Neuron (in vitro differentiated cells): ENCODE data around the gene DCST2.

Source experiments
- H2AFZ ChIP-seq: one replicate; pipeline ENCODE4 v1.6.1; 2013; ENCODE audit warnings: low read depth, mild to moderate bottlenecking, inconsistent platforms, low read length, moderate library complexity
- H3K27me3 ChIP-seq: one replicate; pipeline ENCODE4 v1.6.1; 2013; ENCODE audit warnings: low read length; ENCODE audit not compliant: insufficient read depth
- H3K36me3 ChIP-seq: one replicate; pipeline ENCODE4 v1.6.1; 2013; ENCODE audit warnings: low read length; ENCODE audit not compliant: insufficient read depth
- H3K4me1 ChIP-seq: one replicate; pipeline ENCODE4 v1.6.1; 2013; ENCODE audit warnings: low read length; ENCODE audit not compliant: insufficient read depth
- H3K4me3 ChIP-seq: 2 replicates; pipeline ENCODE4 v1.5.1; 2013; ENCODE audit warnings: mild to moderate bottlenecking, low read length, moderate library complexity
- H3K9me3 ChIP-seq: one replicate; pipeline ENCODE4 v1.6.1; 2013; ENCODE audit warnings: low read length

The DCST2 gene

GRCh38 chr1:155003766-155004351 lies 29.7 kb downstream of the DCST2 start:
- H3K36me3 ChIP-seq: no peaks in the 10 kb centered on the region
- H3K27me3 ChIP-seq: no peaks in the 10 kb centered on the region
- peak overlapping the region; percentile 34 for H2AFZ ChIP-seq
- H3K4me3 ChIP-seq: peak overlapping the region; percentile 59
- H3K9me3 ChIP-seq: no peaks in the 10 kb centered on the region
- H3K4me1 ChIP-seq: peaks cover 31% of the 10 kb centered on the region

GRCh38 chr1:155003227-155003765 lies 30.3 kb downstream of the DCST2 start:
- Histone ChIP-seq H3K9me3 (no peaks in the 10 kb centered on the region), H3K4me3 (peak overlapping the region; percentile 59), H3K36me3 (no peaks in the 10 kb centered on the region), H3K4me1 (peaks cover 32% of the 10 kb centered on the region), H3K27me3 (no peaks in the 10 kb centered on the region), H2AFZ (peak overlapping the region; percentile 34)

GRCh38 chr1:155002464-155003226 lies 30.9 kb downstream of the DCST2 start, which contains the start of gene ZBTB7B:
ZBTB7B (plus strand) TSS chr1:155002802; CDS start chr1:155014661, 11,859 bp downstream.
- Histone ChIP-seq H3K4me1 (peaks cover 32% of the 10 kb centered on the region), H3K36me3 (no peaks in the 10 kb centered on the region), H3K4me3 (peak within 1 kb of the TSS; percentile 64), H3K27me3 (no peaks in the 10 kb centered on the region), H3K9me3 (no peaks in the 10 kb centered on the region), H2AFZ (peak within 1 kb of the TSS; percentile 63)

- Histone ChIP-seq H3K4me3 (peak overlapping the region; percentile 64), H3K36me3 (no peaks in the 10 kb centered on the region), H3K27me3 (no peaks in the 10 kb centered on the region), H3K9me3 (no peaks in the 10 kb centered on the region), H2AFZ (peak overlapping the region; percentile 63), H3K4me1 (peaks cover 32% of the 10 kb centered on the region)
These were observed 31.7 kb downstream of the DCST2 start for GRCh38 chr1:155001675-155002463.

- Histone ChIP-seq H3K36me3 (no peaks in the 10 kb centered on the region), H3K27me3 (no peaks in the 10 kb centered on the region), H2AFZ (peak overlapping the region; percentile 63), H3K4me3 (peak overlapping the region; percentile 64), H3K4me1 (peaks cover 32% of the 10 kb centered on the region), H3K9me3 (no peaks in the 10 kb centered on the region)
These were observed 32.2 kb downstream of the DCST2 start for GRCh38 chr1:155001425-155001674.

GRCh38 chr1:155000726-155001424 lies 32.7 kb downstream of the DCST2 start:
- Histone ChIP-seq H3K4me1 (peaks cover 32% of the 10 kb centered on the region), H2AFZ (peak overlapping the region; percentile 63), H3K4me3 (peak overlapping the region; percentile 64)

GRCh38 chr1:155000411-155000725 lies 33.2 kb downstream of the DCST2 start:
- Histone ChIP-seq H3K4me3 (peak overlapping the region; percentile 64), H3K4me1 (peaks cover 32% of the 10 kb centered on the region), H3K36me3 (no peaks in the 10 kb centered on the region), H3K27me3 (no peaks in the 10 kb centered on the region), H2AFZ (no peak overlapping the region), H3K9me3 (no peaks in the 10 kb centered on the region)

More at GRCh38 chr1:155000726-155001424, 32.7 kb downstream of the DCST2 start:
- Histone ChIP-seq H3K27me3 (no peaks in the 10 kb centered on the region), H3K36me3 (no peaks in the 10 kb centered on the region), H3K9me3 (no peaks in the 10 kb centered on the region)

GRCh38 chr1:154999571-155000410 lies 33.8 kb downstream of the DCST2 start:
- Histone ChIP-seq H2AFZ (no peak overlapping the region), H3K4me3 (peak overlapping the region; percentile 64), H3K36me3 (no peaks in the 10 kb centered on the region), H3K27me3 (no peaks in the 10 kb centered on the region), H3K4me1 (peaks cover 32% of the 10 kb centered on the region), H3K9me3 (no peaks in the 10 kb centered on the region)

- H2AFZ ChIP-seq: peak overlapping the region; percentile 41
- H3K9me3 ChIP-seq: no peaks in the 10 kb centered on the region
- H3K27me3 ChIP-seq: no peaks in the 10 kb centered on the region
- H3K36me3 ChIP-seq: no peaks in the 10 kb centered on the region
- H3K4me1 ChIP-seq: peaks cover 25% of the 10 kb centered on the region
- peak overlapping the region; percentile 36 for H3K4me3 ChIP-seq
These were observed 34.6 kb downstream of the DCST2 start for GRCh38 chr1:154998818-154999570.

- Histone ChIP-seq H2AFZ (no peak overlapping the region), H3K27me3 (no peaks in the 10 kb centered on the region), H3K36me3 (no peaks in the 10 kb centered on the region), H3K9me3 (no peaks in the 10 kb centered on the region), H3K4me1 (peaks cover 20% of the 10 kb centered on the region), H3K4me3 (no peak overlapping the region)
These were observed 35.3 kb downstream of the DCST2 start for GRCh38 chr1:154998201-154998780.

GRCh38 chr1:154996966-154997701 lies 36.4 kb downstream of the DCST2 start:
- Histone ChIP-seq H3K36me3 (peaks cover 7% of the 10 kb centered on the region), H3K9me3 (no peaks in the 10 kb centered on the region), H3K4me1 (peaks cover 18% of the 10 kb centered on the region), H3K4me3 (no peak overlapping the region), H2AFZ (no peak overlapping the region), H3K27me3 (no peaks in the 10 kb centered on the region)
